Measurements from ENCODE around the gene UBE2QL1. TPM values are rescaled to one million over a fixed set of nuclear protein-coding genes. Genes with fewer than 3 reads are reported as not detected.
A peak's percentile ranks its signal among the peaks of the same experiment; 100 is the strongest.

UBE2QL1 gene
- total RNA-seq, 1 experiment from 2014 or later = not detected

- Histone ChIP-seq H3K79me2 (ENCODE audit: insufficient read depth, low read length) (no peaks in the 10 kb centered on the region), H3K4me2 (ENCODE audit: low read length) (no peak overlapping the region), H3K27me3 (ENCODE audit: insufficient read depth, low read length) (peaks cover 30% of the 10 kb centered on the region), H3K36me3 (ENCODE audit: control insufficient read depth in 1 of 2, insufficient read depth in 2 of 2, low read length in 2 of 2) (no peaks in the 10 kb centered on the region), H3K9ac (ENCODE audit: low read length) (no peak overlapping the region), H3K4me1 (ENCODE audit: control insufficient read depth in 1 of 2, insufficient read depth in 2 of 2, low read length in 2 of 2) (no peaks in the 10 kb centered on the region), H3K27ac (ENCODE audit: low read depth, low read length) (no peak overlapping the region), H3K9me3 (ENCODE audit: control insufficient read depth in 1 of 2, insufficient read depth in 1 of 2, low read depth in 1 of 2, low read length in 2 of 2) (no peaks in the 10 kb centered on the region), H3K9me2 (ENCODE audit: insufficient read depth) (no peaks in the 10 kb centered on the region), H4K20me1 (ENCODE audit: insufficient read depth) (no peaks in the 10 kb centered on the region), H2AFZ (ENCODE audit: low read depth, low read length, poor library complexity, severe bottlenecking) (no peak overlapping the region), H3K4me3 (replicated peaks in 1 of 2; ENCODE audit: low read depth in 1 of 2, low read length in 2 of 2) (no peak overlapping the region)
- ATAC-seq (peak; percentile 88), DNase-seq (ENCODE audit: low read depth, low spot score) (peak; percentile 13)
- POLR2A ChIA-PET = no interaction called here
- CTCF ChIA-PET = no interaction called here
- BruUV-seq (replicated peaks) = no TSS peak
- RAD21 ChIA-PET (ENCODE audit: low non-redundant PET in 1 of 2, low total read pairs in 2 of 2, uncharacterized antibody in 2 of 2, unreplicated experiment in 2 of 2) = no interaction called here
- intact Hi-C loops (cut with micrococcal nuclease) = loop anchor here (1.0 kb wide), 2 partner anchors 234 to 1034 kb away; no protein-coding TSS in a partner anchor
- TF ChIP-seq REST (IDR thresholded peaks at IDR 0.05; ENCODE audit: low read depth) (no peak), RAD21 (IDR thresholded peaks at IDR 0.05; ENCODE audit: low read depth) (peak; percentile 57), CTCF (IDR thresholded peaks at IDR 0.05 in 2 of 3, conservative IDR thresholded peaks at IDR 0.05 in 1 of 3; ENCODE audit: borderline replicate concordance in 1 of 3, insufficient read depth in 1 of 3, low read depth in 2 of 3, low read length in 2 of 3) (peak; percentile 18 to 63 (median 56); a peak in 5 of 6 replicates)
Observed at GRCh38 chr5:6525910-6526309, 77.3 kb downstream of the UBE2QL1 start.

Data from HCT116 (cell line).